ENCODE data around the gene P3H2.

The P3H2 gene

DNA sequence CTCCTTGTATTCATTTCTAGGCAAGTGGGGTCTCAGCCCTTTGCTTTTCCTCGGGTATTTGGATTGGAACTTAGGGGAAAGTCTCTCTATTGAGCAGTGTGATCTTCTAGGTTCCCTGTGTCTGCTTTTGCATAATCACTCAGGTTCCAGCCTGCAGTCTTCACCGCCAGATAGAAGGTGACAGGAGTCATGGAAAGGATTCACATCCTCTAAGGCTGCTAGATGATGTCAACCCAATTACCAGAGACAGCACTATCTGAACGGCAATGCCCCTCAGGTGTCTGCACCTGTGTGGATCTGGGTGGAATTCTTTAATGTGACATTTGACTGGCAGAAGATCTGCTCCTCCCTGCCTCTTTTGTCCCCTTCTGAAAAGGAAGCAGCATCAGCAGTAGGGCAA lies 177.7 kb downstream of the P3H2 start:
- no peaks in the 10 kb centered on the region for H3K4me1 ChIP-seq (ENCODE audit: insufficient read depth, low read length, poor library complexity, severe bottlenecking)
- no peak overlapping the region for H3K9ac ChIP-seq (ENCODE audit: low read depth, low read length, poor library complexity, severe bottlenecking)
- TF ChIP-seq, protein P1, sequence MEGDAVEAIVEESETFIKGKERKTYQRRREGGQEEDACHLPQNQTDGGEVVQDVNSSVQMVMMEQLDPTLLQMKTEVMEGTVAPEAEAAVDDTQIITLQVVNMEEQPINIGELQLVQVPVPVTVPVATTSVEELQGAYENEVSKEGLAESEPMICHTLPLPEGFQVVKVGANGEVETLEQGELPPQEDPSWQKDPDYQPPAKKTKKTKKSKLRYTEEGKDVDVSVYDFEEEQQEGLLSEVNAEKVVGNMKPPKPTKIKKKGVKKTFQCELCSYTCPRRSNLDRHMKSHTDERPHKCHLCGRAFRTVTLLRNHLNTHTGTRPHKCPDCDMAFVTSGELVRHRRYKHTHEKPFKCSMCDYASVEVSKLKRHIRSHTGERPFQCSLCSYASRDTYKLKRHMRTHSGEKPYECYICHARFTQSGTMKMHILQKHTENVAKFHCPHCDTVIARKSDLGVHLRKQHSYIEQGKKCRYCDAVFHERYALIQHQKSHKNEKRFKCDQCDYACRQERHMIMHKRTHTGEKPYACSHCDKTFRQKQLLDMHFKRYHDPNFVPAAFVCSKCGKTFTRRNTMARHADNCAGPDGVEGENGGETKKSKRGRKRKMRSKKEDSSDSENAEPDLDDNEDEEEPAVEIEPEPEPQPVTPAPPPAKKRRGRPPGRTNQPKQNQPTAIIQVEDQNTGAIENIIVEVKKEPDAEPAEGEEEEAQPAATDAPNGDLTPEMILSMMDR (conservative IDR thresholded peaks at IDR 0.05; ENCODE audit: low read length): no peak
- TF ChIP-seq EZH2phosphoT487 (IDR thresholded peaks at IDR 0.05; ENCODE audit: borderline replicate concordance): no peak
- no peaks in the 10 kb centered on the region for H3K79me2 ChIP-seq (ENCODE audit: insufficient read depth, low read length)
- no peak overlapping the region for H3K4me2 ChIP-seq (ENCODE audit: low read depth, low read length, poor library complexity, severe bottlenecking)
- H3K9me3 ChIP-seq (ENCODE audit: insufficient read depth, low read depth, low read length): no peaks in the 10 kb centered on the region
- no peaks in the 10 kb centered on the region for H3F3A ChIP-seq (ENCODE audit: low read depth)
- H2AFZ ChIP-seq (ENCODE audit: low read length): no peak overlapping the region
- H3K27me3 ChIP-seq (ENCODE audit: insufficient read depth, low read length, poor library complexity, severe bottlenecking): no peaks in the 10 kb centered on the region
- H3K36me3 ChIP-seq (ENCODE audit: insufficient read depth, low read length): no peaks in the 10 kb centered on the region
- H4K20me1 ChIP-seq (ENCODE audit: insufficient read depth, low read length, poor library complexity, severe bottlenecking): no peaks in the 10 kb centered on the region
- no peak overlapping the region for H3K4me3 ChIP-seq (ENCODE audit: low read length, poor library complexity, severe bottlenecking)
- no peaks in the 10 kb centered on the region for H3K9me2 ChIP-seq (replicated peaks; ENCODE audit: low read depth, low read length)

DNA sequence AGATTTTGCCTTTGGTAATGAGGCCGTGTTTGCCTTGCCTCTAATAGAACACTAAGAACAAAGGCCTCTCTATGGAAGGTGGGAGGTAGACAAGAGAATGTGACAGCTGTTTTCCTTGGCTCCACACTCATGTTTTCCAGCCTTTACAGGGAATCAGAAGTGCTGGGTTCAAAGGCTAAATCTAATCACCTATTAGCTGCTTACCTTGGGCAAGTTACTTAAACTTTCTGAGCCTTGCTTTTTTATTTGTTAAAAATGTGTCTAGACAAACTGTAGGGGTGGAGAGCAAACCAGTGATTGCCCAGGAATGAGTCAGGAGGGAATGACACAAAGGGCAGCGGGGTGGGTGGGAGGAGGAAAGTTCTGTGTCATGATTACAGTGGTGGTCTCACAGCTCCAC lies 179.0 kb downstream of the P3H2 start:
- Histone ChIP-seq H3K36me3 (ENCODE audit: insufficient read depth, low read length) (no peaks in the 10 kb centered on the region), H3K4me3 (ENCODE audit: low read length, poor library complexity, severe bottlenecking) (no peak overlapping the region), H3K79me2 (ENCODE audit: insufficient read depth, low read length) (no peaks in the 10 kb centered on the region), H3K9me3 (ENCODE audit: insufficient read depth, low read depth, low read length) (no peaks in the 10 kb centered on the region), H3K9me2 (replicated peaks; ENCODE audit: low read depth, low read length) (no peaks in the 10 kb centered on the region), H3F3A (ENCODE audit: low read depth) (no peaks in the 10 kb centered on the region), H3K4me1 (ENCODE audit: insufficient read depth, low read length, poor library complexity, severe bottlenecking) (no peaks in the 10 kb centered on the region), H3K4me2 (ENCODE audit: low read depth, low read length, poor library complexity, severe bottlenecking) (no peak overlapping the region), H3K27me3 (ENCODE audit: insufficient read depth, low read length, poor library complexity, severe bottlenecking) (no peaks in the 10 kb centered on the region), H2AFZ (ENCODE audit: low read length) (no peak overlapping the region), H3K9ac (ENCODE audit: low read depth, low read length, poor library complexity, severe bottlenecking) (no peak overlapping the region), H4K20me1 (ENCODE audit: insufficient read depth, low read length, poor library complexity, severe bottlenecking) (no peaks in the 10 kb centered on the region)
- TF ChIP-seq, protein P1 (conservative IDR thresholded peaks at IDR 0.05; ENCODE audit: low read length): no peak

DNA sequence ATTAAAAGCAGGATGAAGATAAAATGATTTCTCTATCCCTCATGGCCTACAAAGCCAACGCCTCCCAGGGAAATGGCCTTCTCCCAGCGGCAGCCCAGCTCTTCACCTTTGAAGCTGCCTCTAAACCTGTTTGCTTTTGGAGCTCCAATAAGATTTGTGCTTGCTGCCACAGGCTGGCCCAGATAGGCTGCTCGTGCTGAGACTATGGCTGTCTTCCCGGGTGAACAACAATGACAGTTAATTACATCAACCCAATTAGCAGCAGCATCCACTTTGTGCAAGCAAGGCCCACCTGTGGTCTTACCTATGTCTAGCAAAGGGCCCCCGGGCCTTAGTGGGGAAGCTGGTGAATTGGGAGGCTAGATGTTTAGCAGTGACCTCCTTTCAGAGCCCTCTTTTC lies 179.6 kb downstream of the P3H2 start:
- no peak for TF ChIP-seq EZH2phosphoT487 (IDR thresholded peaks at IDR 0.05; ENCODE audit: borderline replicate concordance)
- TF ChIP-seq, protein P1 (conservative IDR thresholded peaks at IDR 0.05; ENCODE audit: low read length): no peak
- H3K27me3 ChIP-seq (ENCODE audit: insufficient read depth, low read length, poor library complexity, severe bottlenecking): no peaks in the 10 kb centered on the region
- H2AFZ ChIP-seq (ENCODE audit: low read length): no peak overlapping the region
- H3K4me1 ChIP-seq (ENCODE audit: insufficient read depth, low read length, poor library complexity, severe bottlenecking): no peaks in the 10 kb centered on the region
- no peaks in the 10 kb centered on the region for H3K9me3 ChIP-seq (ENCODE audit: insufficient read depth, low read depth, low read length)
- H3K9ac ChIP-seq (ENCODE audit: low read depth, low read length, poor library complexity, severe bottlenecking): no peak overlapping the region
- no peaks in the 10 kb centered on the region for H4K20me1 ChIP-seq (ENCODE audit: insufficient read depth, low read length, poor library complexity, severe bottlenecking)
- H3K9me2 ChIP-seq (replicated peaks; ENCODE audit: low read depth, low read length): no peaks in the 10 kb centered on the region
- H3K36me3 ChIP-seq (ENCODE audit: insufficient read depth, low read length): no peaks in the 10 kb centered on the region
- no peak overlapping the region for H3K4me3 ChIP-seq (ENCODE audit: low read length, poor library complexity, severe bottlenecking)
- H3F3A ChIP-seq (ENCODE audit: low read depth): no peaks in the 10 kb centered on the region
- H3K79me2 ChIP-seq (ENCODE audit: insufficient read depth, low read length): no peaks in the 10 kb centered on the region
- no peak overlapping the region for H3K4me2 ChIP-seq (ENCODE audit: low read depth, low read length, poor library complexity, severe bottlenecking)
